Sigmoid colon (tissue), 7 donors: ENCODE results near the gene PCDHA11. TPM values are rescaled to one million over a fixed set of nuclear protein-coding genes. Genes with fewer than 3 reads are reported as not detected.
"Not testable (repeated sequence)": the region's sequence is repeated elsewhere in the genome, so short reads cannot be mapped to it uniquely, and the experiment has no call there.

Source experiments
- DNase-seq: peaks from one replicate; pipeline ENCODE4 v3.0.0-alpha.2; 2019
- H3K27ac ChIP-seq, 4 donors: fragments of 200-600 bp; sonication (generic); one replicate each; pipeline ENCODE4 v1.5.1; 2016 to 2019; ENCODE audit warnings: mild to moderate bottlenecking in 1 of 4
- H3K27me3 ChIP-seq, 3 donors: fragments of 200-600 bp; sonication (generic); one replicate each; pipeline ENCODE4 v1.5.1; 2019; ENCODE audit warnings: mild to moderate bottlenecking in 1 of 3
- H3K36me3 ChIP-seq, 4 donors: fragments of 200-600 bp; sonication (generic); one replicate each; pipeline ENCODE4 v1.5.1; 2016 to 2019
- H3K4me1 ChIP-seq, 4 donors: fragments of 200-600 bp; sonication (generic); one replicate each; pipeline ENCODE4 v1.5.1; 2017 to 2019
- H3K4me3 ChIP-seq, 4 donors: fragments of 200-600 bp; sonication (generic); one replicate each; pipeline ENCODE4 v1.5.1; 2017 to 2019; ENCODE audit warnings: mild to moderate bottlenecking in 2 of 4, moderate library complexity in 1 of 4
- H3K9me3 ChIP-seq, 4 donors: fragments of 200-600 bp in 3 of 4; sonication (generic) in 3 of 4; one replicate each; pipeline versions ENCODE4 v1.5.1 to v1.6.1; 2013 to 2019
- CTCF ChIP-seq, 4 experiments: fragments of 450-650 bp in 3 of 4; fragments of 200-600 bp in 1 of 4; IDR thresholded peaks; one replicate each; pipeline ENCODE4 v1.5.1; 2016 to 2019; ENCODE audit warnings: antibody characterized with exemption in 4 of 4, mild to moderate bottlenecking in 3 of 4, moderate library complexity in 2 of 4
- EP300 ChIP-seq, 4 donors: sonication (generic); formaldehyde crosslinking; IDR thresholded peaks; one replicate each; pipeline ENCODE4 v1.6.1; 2017; ENCODE audit warnings: antibody characterized with exemption in 4 of 4
- POLR2A ChIP-seq, 2 donors: fragments of 450-650 bp; IDR thresholded peaks; one replicate each; pipeline ENCODE4 v1.6.1; 2016; ENCODE audit warnings: antibody characterized with exemption in 2 of 2, mild to moderate bottlenecking in 2 of 2, moderate library complexity in 2 of 2
- POLR2AphosphoS5 ChIP-seq, 4 donors: sonication (generic); formaldehyde crosslinking; IDR thresholded peaks; one replicate each; pipeline ENCODE4 v1.6.1; 2017; ENCODE audit warnings: antibody characterized with exemption in 4 of 4
- WGBS, 2 donors: extraction: QIAGEN DNeasy Blood & Tissue Kit; methylation state at CpG; one replicate each; pipeline ENCODE4 v1.1.7; 2013; 5-methylcytosine and 5-hydroxymethylcytosine counted together
- intact Hi-C: fragments of 100-400 bp; cut with DNase I; formaldehyde crosslinking; loops from one replicate; pipeline ENCODE4 v1.15.1; 2023
- polyA plus RNA-seq, 3 donors: library from polyadenylated mRNA; stranded (reverse); fragments of 200-250 nt; gene quantifications; one replicate each; pipeline ENCODE4 v1.2.3, GENCODE V29; 2013
- total RNA-seq, 4 donors: library from RNA; depleted of rRNA; stranded (reverse); fragments of >200 nt; gene quantifications; one replicate each; pipeline ENCODE4 v1.1.0, GENCODE V29; 2016
- donor health status: healthy with polysubstance abuse.
- donor health status: Bipolar disorder and iron deficiency.
- donor health status: healthy.

PCDHA11 gene
- total and polyA plus RNA-seq, 7 donors = 0.07 to 0.71 (median 0.41) TPM; not detected in 2

- intact Hi-C loops = no loop called here
- WGBS, 2 donors = 59 to 81% methylated on average over 114 of the region's 114 CpGs
- Histone ChIP-seq H3K27me3 (peaks cover 0 to 63% (median 18%) of the 10 kb centered on the region in 3 donors), H3K9me3 (peaks cover 12 to 28% (median 17%) of the 10 kb centered on the region in 4 donors), H3K4me3 (no peak overlapping the region), H3K36me3 (no peaks in the 10 kb centered on the region), H3K27ac (no peak overlapping the region), H3K4me1 (no peaks in the 10 kb centered on the region)
- no peak for DNase-seq
- TF ChIP-seq EP300 (IDR thresholded peaks at IDR 0.05) = no peak
- no peak for TF ChIP-seq POLR2A (IDR thresholded peaks at IDR 0.05)
- TF ChIP-seq CTCF (IDR thresholded peaks at IDR 0.05) = no peak
- no peak for TF ChIP-seq POLR2AphosphoS5 (IDR thresholded peaks at IDR 0.05)
Observed at GRCh38 chr5:140870221-140871201, 1.8 kb downstream of the PCDHA11 start.

GRCh38 chr5:140875085-140876065, 6.6 kb downstream of the PCDHA11 start, which contains the start of gene PCDHA12:
Gene PCDHA12, plus strand, starts transcription at chr5:140875308. Its CDS starts 165 bp downstream, at chr5:140875473.
- H3K27ac ChIP-seq = peak within 1 kb of the TSS in 1 of 4 donors; percentile 36
- H3K36me3 ChIP-seq = no peaks in the 10 kb centered on the region
- no peaks in the 10 kb centered on the region for H3K4me1 ChIP-seq
- TF ChIP-seq POLR2A (IDR thresholded peaks at IDR 0.05) (no peak), POLR2AphosphoS5 (IDR thresholded peaks at IDR 0.05) (no peak), EP300 (IDR thresholded peaks at IDR 0.05) (no peak), CTCF (IDR thresholded peaks at IDR 0.05) (no peak)
- H3K4me3 ChIP-seq = no peak within 1 kb of the TSS
- H3K9me3 ChIP-seq = peaks cover 16 to 30% (median 20%) of the 10 kb centered on the region in 4 donors
- WGBS, 2 donors = 24 to 53% methylated on average over 47 of the region's 47 CpGs
- DNase-seq = no peak
- H3K27me3 ChIP-seq = peaks cover 0 to 83% (median 4%) of the 10 kb centered on the region in 3 donors
- intact Hi-C loops = no loop called here

GRCh38 chr5:140876541-140877261, 7.9 kb downstream of the PCDHA11 start:
- H3K4me1 ChIP-seq, intact Hi-C loops, H3K36me3 ChIP-seq, H3K4me3 ChIP-seq, DNase-seq, H3K27ac ChIP-seq: not testable (repeated sequence)
- 52 to 81% methylated on average over 80 of the region's 80 CpGs for WGBS, 2 donors
- peaks cover 0 to 85% (median 5%) of the 10 kb centered on the region in 3 donors for H3K27me3 ChIP-seq
- H3K9me3 ChIP-seq = peaks cover 8 to 25% (median 14%) of the 10 kb centered on the region in 4 donors

- intact Hi-C loops = no loop called here
- 55 to 80% methylated on average over 37 of the region's 37 CpGs for WGBS, 2 donors
- peaks cover 0 to 87% (median 10%) of the 10 kb centered on the region in 3 donors for H3K27me3 ChIP-seq
Observed at GRCh38 chr5:140877262-140877581, 8.5 kb downstream of the PCDHA11 start.

More at GRCh38 chr5:140877262-140877581, 8.5 kb downstream of the PCDHA11 start:
- no peak overlapping the region for H3K27ac ChIP-seq
- peaks cover 8 to 27% (median 16%) of the 10 kb centered on the region in 4 donors for H3K9me3 ChIP-seq
- H3K4me1 ChIP-seq = no peaks in the 10 kb centered on the region
- TF ChIP-seq POLR2A (IDR thresholded peaks at IDR 0.05) = no peak
- TF ChIP-seq POLR2AphosphoS5 (IDR thresholded peaks at IDR 0.05) = no peak
- TF ChIP-seq CTCF (IDR thresholded peaks at IDR 0.05) = no peak
- no peak for TF ChIP-seq EP300 (IDR thresholded peaks at IDR 0.05)
- no peak overlapping the region for H3K4me3 ChIP-seq
- no peaks in the 10 kb centered on the region for H3K36me3 ChIP-seq
- no peak for DNase-seq
